IPS-15b (cell line): ENCODE measurements around the gene LRP1B.

Source experiments
- H3K27me3 ChIP-seq: one replicate; pipeline ENCODE4 v1.6.1; 2013; ENCODE audit warnings: low read length; ENCODE audit not compliant: control insufficient read depth, insufficient read depth
- H3K36me3 ChIP-seq: one replicate; pipeline ENCODE4 v1.6.1; 2013; ENCODE audit warnings: low read length; ENCODE audit not compliant: control insufficient read depth, insufficient read depth
- H3K4me1 ChIP-seq: one replicate; pipeline ENCODE4 v1.6.1; 2013; ENCODE audit warnings: mild to moderate bottlenecking, low read length; ENCODE audit not compliant: control insufficient read depth, insufficient read depth
- H3K4me3 ChIP-seq: one replicate; pipeline ENCODE4 v1.5.1; 2013; ENCODE audit warnings: low read depth, low read length
- H3K9ac ChIP-seq: one replicate; pipeline ENCODE4 v1.6.1; 2013; ENCODE audit warnings: low read depth, mild to moderate bottlenecking, low read length
- H3K9me3 ChIP-seq: one replicate; pipeline ENCODE4 v1.6.1; 2013; ENCODE audit warnings: mild to moderate bottlenecking, low read length; ENCODE audit not compliant: control insufficient read depth, insufficient read depth

The LRP1B gene

DNA sequence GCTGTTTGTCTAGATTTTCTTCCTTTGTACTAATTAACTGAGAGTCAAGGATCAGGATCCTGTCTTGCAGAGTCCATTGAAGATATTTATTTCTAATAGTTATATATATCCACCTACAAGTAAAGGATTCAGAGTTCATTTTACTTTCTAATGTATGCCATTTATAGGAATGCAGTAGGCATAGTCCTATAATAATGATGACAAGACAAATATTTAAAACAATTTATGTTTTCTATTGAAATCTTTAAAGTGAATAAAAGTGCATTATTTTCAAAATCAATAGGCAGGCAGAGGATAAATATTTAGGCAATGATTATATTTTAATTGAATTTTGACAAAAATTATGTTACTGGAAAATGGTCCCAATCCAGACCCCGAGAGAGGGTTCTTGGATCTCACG lies 1919.9 kb downstream of the LRP1B start:
- H3K4me1 ChIP-seq, result no peaks in the 10 kb centered on the region
- no peaks in the 10 kb centered on the region for H3K27me3 ChIP-seq
- H3K9ac ChIP-seq, result no peak overlapping the region
- no peaks in the 10 kb centered on the region for H3K9me3 ChIP-seq
- H3K4me3 ChIP-seq, result no peak overlapping the region
- H3K36me3 ChIP-seq, result no peaks in the 10 kb centered on the region

DNA sequence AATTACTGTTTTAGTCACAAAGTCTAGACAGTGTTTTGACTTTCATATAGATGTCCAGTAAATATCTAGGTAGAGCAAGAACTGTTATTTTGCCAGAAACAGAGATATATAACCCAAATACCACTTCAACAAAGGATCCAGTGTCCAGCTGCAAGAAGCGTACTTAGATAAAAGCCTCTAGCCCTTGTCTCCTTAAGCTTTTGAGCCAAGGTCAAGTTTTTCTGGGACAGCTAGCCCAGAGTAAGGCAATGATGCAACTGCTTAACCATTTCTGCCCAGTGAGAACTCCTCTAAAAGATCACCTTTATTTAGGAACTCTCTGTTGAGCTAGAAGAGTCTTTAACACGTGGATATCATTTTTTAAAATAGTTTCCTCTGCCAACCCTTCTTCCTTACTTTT lies 1925.7 kb downstream of the LRP1B start:
- no peaks in the 10 kb centered on the region for H3K4me1 ChIP-seq
- H3K27me3 ChIP-seq, result no peaks in the 10 kb centered on the region
- H3K9ac ChIP-seq, result no peak overlapping the region
- no peak overlapping the region for H3K4me3 ChIP-seq
- H3K9me3 ChIP-seq, result no peaks in the 10 kb centered on the region
- no peaks in the 10 kb centered on the region for H3K36me3 ChIP-seq

DNA sequence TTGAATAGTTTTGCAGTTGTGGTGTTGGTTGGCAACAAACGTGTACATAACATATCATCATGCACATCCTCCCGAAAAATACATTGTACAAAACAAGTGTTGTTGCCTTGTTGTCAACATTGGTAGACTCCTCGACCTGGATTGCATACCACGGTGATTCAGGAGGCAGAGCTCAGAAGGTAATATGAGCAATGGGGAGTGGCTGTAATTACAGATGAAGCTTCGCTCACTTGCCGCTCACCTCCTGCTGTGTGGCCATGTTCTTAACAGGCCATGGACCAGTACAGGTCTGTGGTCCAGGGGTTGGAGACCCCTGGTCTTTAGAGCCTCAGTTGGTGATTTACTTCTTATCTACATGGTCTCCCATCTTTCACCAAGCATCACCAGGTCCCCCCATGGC lies 1927.5 kb downstream of the LRP1B start:
- no peak overlapping the region for H3K4me3 ChIP-seq
- no peak overlapping the region for H3K9ac ChIP-seq
- no peaks in the 10 kb centered on the region for H3K27me3 ChIP-seq
- H3K9me3 ChIP-seq, result no peaks in the 10 kb centered on the region
- H3K36me3 ChIP-seq, result no peaks in the 10 kb centered on the region
- H3K4me1 ChIP-seq, result no peaks in the 10 kb centered on the region

DNA sequence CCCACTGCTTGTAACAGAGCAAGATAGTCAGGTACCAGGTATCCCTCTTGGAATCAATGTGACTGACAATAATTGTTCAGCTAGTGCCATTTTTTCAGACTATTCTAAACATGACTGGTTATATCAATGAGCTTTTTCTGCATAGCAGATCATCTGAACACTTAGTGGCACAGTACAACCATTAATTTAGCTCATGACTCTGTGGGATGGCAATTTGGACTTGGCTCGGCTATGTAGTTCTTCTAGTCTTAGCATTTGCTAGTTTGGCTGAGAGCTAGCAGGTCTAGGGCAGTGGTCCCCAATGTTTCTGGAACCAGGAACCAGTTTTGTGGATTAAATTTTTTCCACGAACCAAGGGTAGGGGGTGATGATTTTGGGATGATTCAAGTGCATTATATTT lies 1929.2 kb downstream of the LRP1B start:
- H3K36me3 ChIP-seq, result no peaks in the 10 kb centered on the region
- H3K4me1 ChIP-seq, result no peaks in the 10 kb centered on the region
- H3K9ac ChIP-seq, result no peak overlapping the region
- H3K9me3 ChIP-seq, result no peaks in the 10 kb centered on the region
- H3K4me3 ChIP-seq, result no peak overlapping the region
- H3K27me3 ChIP-seq, result no peaks in the 10 kb centered on the region

DNA sequence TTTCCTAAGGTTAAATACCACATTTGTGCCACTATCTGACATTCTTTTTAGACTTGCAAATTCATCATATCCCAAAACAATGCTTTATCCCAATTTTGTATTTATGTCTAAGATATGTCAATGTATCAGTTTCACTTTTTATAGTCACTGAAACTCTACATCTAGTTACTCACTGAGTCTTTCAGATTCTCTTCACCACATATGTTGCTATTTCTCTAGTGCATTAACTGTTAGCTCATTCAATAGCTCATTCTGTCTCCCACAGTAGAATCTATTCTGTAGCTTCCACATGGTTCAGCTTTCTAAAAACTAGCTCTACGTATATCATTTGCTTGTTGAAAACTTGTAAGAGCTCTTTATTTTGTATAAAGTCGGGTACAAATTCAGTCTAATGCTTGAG lies 1930.1 kb downstream of the LRP1B start:
- Histone ChIP-seq H3K27me3 (no peaks in the 10 kb centered on the region), H3K4me3 (no peak overlapping the region), H3K36me3 (no peaks in the 10 kb centered on the region), H3K9me3 (no peaks in the 10 kb centered on the region), H3K9ac (no peak overlapping the region), H3K4me1 (no peaks in the 10 kb centered on the region)

DNA sequence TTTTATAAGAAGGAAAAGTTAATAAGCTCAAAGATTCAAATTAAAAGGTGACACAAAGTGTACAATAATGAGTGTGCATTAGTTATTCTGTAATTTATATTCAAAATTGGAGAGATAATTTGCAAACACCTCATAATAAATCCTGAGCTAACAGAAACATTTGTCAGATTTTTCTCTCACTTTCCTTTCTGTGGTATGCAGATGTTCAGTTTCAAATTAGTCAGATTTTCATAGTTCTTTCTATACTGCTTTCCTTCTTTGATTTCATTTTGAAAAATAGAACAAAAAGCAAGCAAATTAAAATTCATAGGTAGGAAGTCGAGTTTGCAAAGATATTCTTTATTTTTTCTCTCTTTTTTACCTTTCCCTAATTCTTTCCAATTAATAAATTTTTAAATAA lies 1930.5 kb downstream of the LRP1B start:
- Histone ChIP-seq H3K27me3 (no peaks in the 10 kb centered on the region), H3K9me3 (no peaks in the 10 kb centered on the region), H3K4me3 (no peak overlapping the region), H3K4me1 (no peaks in the 10 kb centered on the region), H3K9ac (no peak overlapping the region), H3K36me3 (no peaks in the 10 kb centered on the region)

DNA sequence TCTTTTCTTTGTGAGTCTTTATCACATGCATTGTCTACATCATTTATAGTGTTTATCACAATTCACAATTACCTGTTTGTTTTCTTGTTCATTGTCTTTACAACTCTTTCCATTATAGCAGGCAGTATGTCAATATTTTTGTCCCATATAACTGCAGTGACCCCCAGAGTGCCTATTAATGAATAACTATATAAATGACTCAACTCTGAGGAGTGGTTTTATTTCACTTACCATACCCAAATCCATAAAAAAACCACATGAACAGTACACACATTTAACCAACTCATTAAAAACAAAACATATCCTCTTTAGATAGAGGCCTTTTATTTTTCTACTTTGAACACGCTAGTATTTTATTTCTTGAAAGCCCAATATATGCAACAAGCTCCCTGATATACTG lies 1931.5 kb downstream of the LRP1B start:
- no peak overlapping the region for H3K9ac ChIP-seq
- no peaks in the 10 kb centered on the region for H3K36me3 ChIP-seq

DNA sequence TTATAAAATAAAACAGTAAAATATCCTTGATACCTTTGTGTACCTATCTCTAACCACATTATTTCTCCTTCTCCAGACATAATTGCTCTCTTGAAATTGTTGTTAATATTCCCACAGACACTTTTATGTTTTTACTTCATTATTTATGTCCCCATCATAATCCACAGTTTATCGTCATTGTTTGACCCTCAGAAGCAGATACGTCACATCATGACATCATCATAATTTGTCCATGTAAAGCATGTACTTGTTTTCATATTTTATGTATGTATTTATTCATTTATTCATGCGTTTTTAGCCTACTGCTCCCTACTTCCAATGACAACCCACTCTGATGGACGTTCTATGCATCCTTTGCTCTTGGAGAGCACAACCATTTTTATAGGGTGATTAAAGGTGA lies 1943.7 kb downstream of the LRP1B start:
- Histone ChIP-seq H3K9ac (no peak overlapping the region), H3K36me3 (no peaks in the 10 kb centered on the region), H3K27me3 (no peaks in the 10 kb centered on the region), H3K9me3 (no peaks in the 10 kb centered on the region), H3K4me3 (no peak overlapping the region), H3K4me1 (peaks cover 7% of the 10 kb centered on the region)

More for the DNA sequence above, 1931.5 kb downstream of the LRP1B start:
- H3K4me3 ChIP-seq, result no peak overlapping the region
- H3K27me3 ChIP-seq, result no peaks in the 10 kb centered on the region
- no peaks in the 10 kb centered on the region for H3K9me3 ChIP-seq
- H3K4me1 ChIP-seq, result no peaks in the 10 kb centered on the region

DNA sequence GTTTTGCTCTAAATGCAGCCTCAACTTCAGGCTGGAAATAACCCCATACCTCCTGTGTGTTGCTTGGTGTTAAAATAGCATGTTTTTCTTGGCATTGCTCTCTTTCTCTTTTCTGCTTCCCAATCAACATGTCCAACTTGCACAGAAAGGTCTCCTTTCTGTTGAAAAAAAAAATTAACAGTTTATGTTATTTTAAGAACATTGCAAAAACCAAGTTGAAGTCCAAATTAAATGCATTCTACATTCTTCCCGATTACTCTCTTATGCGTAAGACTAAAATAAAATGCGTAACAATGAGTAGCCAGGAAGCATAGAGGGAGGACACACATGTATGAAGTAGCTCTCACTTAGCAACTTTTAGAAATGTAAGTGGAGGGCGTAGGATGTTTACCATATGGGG lies 1944.5 kb downstream of the LRP1B start:
- peaks cover 7% of the 10 kb centered on the region for H3K4me1 ChIP-seq
- no peaks in the 10 kb centered on the region for H3K9me3 ChIP-seq
- no peaks in the 10 kb centered on the region for H3K27me3 ChIP-seq
- no peak overlapping the region for H3K9ac ChIP-seq
- H3K36me3 ChIP-seq, result no peaks in the 10 kb centered on the region
- no peak overlapping the region for H3K4me3 ChIP-seq

DNA sequence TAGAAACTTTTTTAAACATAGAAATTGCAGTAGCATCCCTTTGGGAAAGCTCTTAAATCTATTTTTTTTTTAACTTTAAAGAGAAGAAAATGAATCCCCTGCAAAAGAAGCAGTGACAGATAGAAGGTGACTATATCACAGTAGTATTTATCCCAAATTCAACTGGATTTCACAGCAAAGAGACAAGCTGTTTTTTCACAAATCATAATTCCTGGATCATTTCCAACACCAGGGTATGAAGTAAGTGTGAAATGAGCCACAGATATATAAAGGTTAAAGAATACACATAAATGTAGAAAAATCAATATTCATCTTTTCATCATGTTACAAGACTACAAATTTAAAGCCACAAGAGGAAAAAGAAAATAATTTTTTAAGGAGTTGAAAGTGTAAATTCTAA lies 1945.7 kb downstream of the LRP1B start:
- Histone ChIP-seq H3K27me3 (no peaks in the 10 kb centered on the region), H3K9me3 (no peaks in the 10 kb centered on the region), H3K9ac (no peak overlapping the region), H3K36me3 (no peaks in the 10 kb centered on the region), H3K4me1 (peaks cover 7% of the 10 kb centered on the region), H3K4me3 (no peak overlapping the region)

DNA sequence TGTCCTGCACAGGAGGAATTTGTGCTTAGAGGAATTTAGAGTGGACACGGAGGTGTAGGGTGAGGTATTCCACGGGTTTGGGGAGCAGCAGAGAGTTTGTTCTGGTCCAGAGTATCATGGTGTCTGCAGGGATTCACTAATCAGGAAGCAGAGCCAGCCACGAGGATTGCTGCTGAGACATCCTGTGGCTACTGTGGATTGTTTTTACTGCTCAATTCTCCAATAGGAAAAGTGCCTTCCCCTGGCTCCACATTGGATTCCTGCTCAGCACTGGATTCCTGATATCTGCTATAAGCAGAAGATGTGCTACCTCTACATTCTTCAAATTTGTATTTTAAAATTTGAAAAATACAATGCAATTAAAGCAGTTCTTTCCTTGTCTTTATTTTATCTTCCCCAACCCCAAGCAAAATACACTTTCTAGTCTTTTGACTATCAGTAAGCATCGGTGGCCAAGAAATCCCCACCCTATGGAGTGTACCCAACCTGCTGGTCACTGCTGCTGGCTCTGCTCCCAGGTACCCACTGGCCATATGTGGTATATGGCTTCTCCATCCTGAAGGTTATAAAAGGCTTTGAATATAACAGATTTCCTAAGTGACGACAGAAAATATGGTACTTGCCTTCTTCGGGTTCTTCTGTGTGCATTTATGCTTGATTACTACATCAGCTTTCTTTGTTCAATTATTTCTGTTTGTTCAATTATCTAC lies 1947.6 kb downstream of the LRP1B start:
- Histone ChIP-seq H3K9me3 (no peaks in the 10 kb centered on the region), H3K36me3 (no peaks in the 10 kb centered on the region), H3K27me3 (no peaks in the 10 kb centered on the region), H3K9ac (no peak overlapping the region), H3K4me3 (no peak overlapping the region), H3K4me1 (peaks cover 7% of the 10 kb centered on the region)
